NCI-H2196 treated with DMSO at 0.1 percent for 48 hours (cell line): ENCODE results near the gene KRTAP9-4.
"Not testable (repeated sequence)": the region's sequence is repeated elsewhere in the genome, so short reads cannot be mapped to it uniquely, and the experiment has no call there.

Source experiments
- DNase-seq: peaks from one replicate; lab custom pipeline; 2025; ENCODE audit not compliant: unreplicated experiment; lab: John Stamatoyannopoulos, UW

KRTAP9-4 gene

GRCh38 chr17:41249637-41250240, at the start of gene KRTAP9-4:
Gene KRTAP9-4 (plus strand): TSS chr17:41249687. CDS start chr17:41249721, 34 bp downstream.
- DNase-seq: not testable (repeated sequence)

GRCh38 chr17:41211845-41212466, 37.5 kb upstream of the KRTAP9-4 start:
- peak; percentile 58 for DNase-seq

- DNase-seq: peak; percentile 40
These were observed 36.8 kb upstream of the KRTAP9-4 start for GRCh38 chr17:41212524-41213169.

- no peak for DNase-seq
These were observed 33.8 kb upstream of the KRTAP9-4 start for GRCh38 chr17:41215681-41216080.

- DNase-seq: no peak
These were observed 25.7 kb upstream of the KRTAP9-4 start for GRCh38 chr17:41223821-41224220.

GRCh38 chr17:41226051-41226450, 23.4 kb upstream of the KRTAP9-4 start:
- no peak for DNase-seq

GRCh38 chr17:41226598-41227095, 22.8 kb upstream of the KRTAP9-4 start, which contains the start of gene KRTAP9-2:
Gene KRTAP9-2 (plus strand): TSS chr17:41226648. CDS start chr17:41226655, 7 bp downstream.
- DNase-seq: not testable (repeated sequence)

GRCh38 chr17:41230094-41230493, 19.4 kb upstream of the KRTAP9-4 start:
- no peak for DNase-seq

- no peak for DNase-seq
These were observed 17.8 kb upstream of the KRTAP9-4 start for GRCh38 chr17:41231731-41232130.

GRCh38 chr17:41232399-41233105, 16.9 kb upstream of the KRTAP9-4 start, which contains the start of gene KRTAP9-3:
Gene KRTAP9-3 (plus strand): TSS chr17:41232449. CDS start chr17:41232502, 53 bp downstream.
- DNase-seq: not testable (repeated sequence)

GRCh38 chr17:41237116-41237515, 12.4 kb upstream of the KRTAP9-4 start:
- DNase-seq: not testable (repeated sequence)

- DNase-seq: not testable (repeated sequence)
These were observed 11.5 kb upstream of the KRTAP9-4 start, which contains the start of gene KRTAP9-8 for GRCh38 chr17:41237949-41238437. Gene KRTAP9-8 (plus strand): TSS chr17:41237999. CDS start chr17:41238052, 53 bp downstream.

- not testable (repeated sequence) for DNase-seq
These were observed 2.3 kb upstream of the KRTAP9-4 start for GRCh38 chr17:41246995-41247787.

- DNase-seq: no peak
These were observed 1.8 kb downstream of the KRTAP9-4 start for GRCh38 chr17:41251261-41251660.

GRCh38 chr17:41254861-41255260, 5.4 kb downstream of the KRTAP9-4 start:
- no peak for DNase-seq

- DNase-seq: not testable (repeated sequence)
These were observed 6.1 kb downstream of the KRTAP9-4 start, which contains the start of gene KRTAP9-9 for GRCh38 chr17:41255381-41256290. Gene KRTAP9-9 (plus strand): TSS chr17:41255384.

GRCh38 chr17:41256291-41256685, 6.8 kb downstream of the KRTAP9-4 start:
- DNase-seq: no peak

- DNase-seq: no peak
These were observed 8.9 kb downstream of the KRTAP9-4 start for GRCh38 chr17:41258406-41258805.

- no peak for DNase-seq
These were observed 13.7 kb downstream of the KRTAP9-4 start for GRCh38 chr17:41263212-41263611.
